Measurements from ENCODE around the gene ADAMTS16. TPM values are rescaled to one million over a fixed set of nuclear protein-coding genes. Genes with fewer than 3 reads are reported as not detected.

Gene ADAMTS16
- polyA plus RNA-seq, 3 donors, result 69.6 to 80.2 (median 79.9) TPM

- peak; percentile 80 for DNase-seq
Measured at GRCh38 chr5:5340206-5340729, 200.1 kb downstream of the ADAMTS16 start.

- DNase-seq, result no peak
Measured at GRCh38 chr5:5341531-5342292, 201.6 kb downstream of the ADAMTS16 start.

- no peak for DNase-seq
Measured at GRCh38 chr5:5342784-5343183, 202.7 kb downstream of the ADAMTS16 start.

GRCh38 chr5:5343568-5343967 lies 203.4 kb downstream of the ADAMTS16 start:
- no peak for DNase-seq

- no peak for DNase-seq
Measured at GRCh38 chr5:5344051-5344571, 204.0 kb downstream of the ADAMTS16 start.

- no peak for DNase-seq
Measured at GRCh38 chr5:5344606-5345005, 204.5 kb downstream of the ADAMTS16 start.

GRCh38 chr5:5347442-5347841 lies 207.3 kb downstream of the ADAMTS16 start:
- no peak for DNase-seq

- no peak for DNase-seq
Measured at GRCh38 chr5:5348135-5348534, 208.0 kb downstream of the ADAMTS16 start.

- DNase-seq, result no peak
Measured at GRCh38 chr5:5348576-5348975, 208.4 kb downstream of the ADAMTS16 start.

GRCh38 chr5:5350101-5350500 lies 210.0 kb downstream of the ADAMTS16 start:
- no peak for DNase-seq

GRCh38 chr5:5351288-5351979 lies 211.3 kb downstream of the ADAMTS16 start:
- DNase-seq, result no peak

GRCh38 chr5:5352675-5353074 lies 212.5 kb downstream of the ADAMTS16 start:
- DNase-seq, result no peak

GRCh38 chr5:5353681-5354080 lies 213.6 kb downstream of the ADAMTS16 start:
- no peak for DNase-seq

- no peak for DNase-seq
Measured at GRCh38 chr5:5356765-5357164, 216.6 kb downstream of the ADAMTS16 start.

GRCh38 chr5:5359618-5360017 lies 219.5 kb downstream of the ADAMTS16 start:
- no peak for DNase-seq

- DNase-seq, result no peak
Measured at GRCh38 chr5:5360363-5360940, 220.3 kb downstream of the ADAMTS16 start.

- DNase-seq, result no peak
Measured at GRCh38 chr5:5360941-5361520, 220.9 kb downstream of the ADAMTS16 start.

- no peak for DNase-seq
Measured at GRCh38 chr5:5363045-5363444, 222.9 kb downstream of the ADAMTS16 start.

GRCh38 chr5:5364932-5365331 lies 224.8 kb downstream of the ADAMTS16 start:
- no peak for DNase-seq

- no peak for DNase-seq
Measured at GRCh38 chr5:5367739-5368138, 227.6 kb downstream of the ADAMTS16 start.

- no peak for DNase-seq
Measured at GRCh38 chr5:5369051-5369605, 229.0 kb downstream of the ADAMTS16 start.
